Amniotic epithelial cell (primary cell): Measurements from ENCODE around the gene SKI.
A peak's percentile ranks its signal among the peaks of the same experiment; 100 is the strongest.

Experiments used
- DNase-seq: peaks from one replicate; pipeline ENCODE4 v3.0.0-alpha.2; 2010; ENCODE audit warnings: low read depth

The SKI gene

DNA sequence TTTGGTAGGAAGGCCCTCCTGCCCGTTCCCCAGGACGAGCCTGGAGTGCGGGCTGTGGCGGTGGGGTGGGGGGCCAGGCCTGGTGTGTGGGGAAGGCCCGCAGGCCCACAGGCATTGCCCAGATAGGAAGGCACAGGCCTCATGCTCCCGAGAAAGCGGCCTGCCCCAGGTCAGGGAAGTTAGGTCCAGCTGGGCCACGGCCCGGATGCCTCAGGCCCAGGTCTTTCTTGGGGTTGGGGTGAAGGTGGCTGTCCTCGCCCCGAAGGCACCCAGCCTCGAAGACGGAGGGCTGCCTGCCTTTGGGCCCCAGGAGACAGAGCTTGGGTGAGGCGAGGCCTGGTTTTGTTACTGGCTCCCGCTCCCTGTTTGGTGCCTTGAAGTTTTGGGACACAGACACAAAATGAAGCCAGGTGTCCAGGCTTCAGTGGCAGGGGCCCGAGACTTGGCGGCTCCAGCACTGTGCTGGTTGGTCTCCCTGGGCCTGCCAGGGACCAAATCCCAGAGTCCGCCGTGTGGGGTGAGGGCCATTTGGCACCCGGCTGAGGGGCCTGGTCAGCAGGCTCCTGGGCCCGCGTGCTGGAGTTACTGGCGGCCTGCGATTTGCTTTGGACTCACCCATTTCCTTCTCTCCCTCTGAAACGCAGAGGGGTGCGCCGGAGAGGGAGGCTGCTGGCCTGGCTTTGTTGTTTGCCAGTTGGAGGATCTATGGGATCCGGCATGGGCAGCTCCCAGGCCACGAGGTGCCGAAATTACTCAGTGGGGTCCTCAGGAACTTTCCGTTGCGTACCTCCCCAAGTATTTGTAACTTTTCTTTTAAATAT, 2.0 kb downstream of the SKI start:
- DNase-seq, result peak; percentile 44

- no peak for DNase-seq
These were observed 2.8 kb downstream of the SKI start for GRCh38 chr1:2230781-2231531.

DNA sequence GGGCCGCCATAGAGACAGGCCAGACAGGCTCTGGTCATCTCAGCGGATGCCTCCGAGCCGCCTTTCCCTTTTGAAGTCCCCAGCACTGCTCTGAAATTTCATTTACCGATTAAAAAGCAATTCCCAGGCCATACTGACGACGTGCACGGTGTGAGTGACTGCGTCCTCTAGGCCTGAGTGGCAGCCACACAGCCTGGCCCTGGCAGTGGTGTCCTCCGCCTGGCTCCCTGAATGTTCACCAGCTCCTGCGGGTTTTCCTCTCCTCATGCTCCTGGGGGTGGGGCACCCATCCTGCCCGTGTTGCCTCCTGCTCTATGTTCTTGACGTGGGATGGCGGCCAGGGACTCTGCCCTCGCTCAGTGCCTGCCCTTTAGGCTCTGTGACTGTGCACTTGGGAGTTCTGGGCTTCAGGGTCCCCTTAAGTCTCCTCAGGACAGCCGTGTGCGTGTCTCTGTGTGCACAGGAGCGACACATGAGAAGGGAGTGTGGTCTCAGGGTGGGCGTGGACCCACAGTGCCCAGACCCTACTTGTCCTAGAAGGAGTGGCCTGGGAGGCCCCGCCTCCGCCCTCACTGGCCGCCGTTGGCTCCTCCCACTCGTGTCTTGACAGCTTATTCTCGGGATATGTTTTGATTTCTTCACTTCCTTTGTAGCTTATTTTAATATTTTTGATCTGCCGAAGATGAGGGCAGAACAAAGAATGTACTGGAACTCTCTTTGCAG, 3.6 kb downstream of the SKI start:
- DNase-seq, result peak; percentile 84

GRCh38 chr1:2232255-2232915, 4.3 kb downstream of the SKI start:
- no peak for DNase-seq

DNA sequence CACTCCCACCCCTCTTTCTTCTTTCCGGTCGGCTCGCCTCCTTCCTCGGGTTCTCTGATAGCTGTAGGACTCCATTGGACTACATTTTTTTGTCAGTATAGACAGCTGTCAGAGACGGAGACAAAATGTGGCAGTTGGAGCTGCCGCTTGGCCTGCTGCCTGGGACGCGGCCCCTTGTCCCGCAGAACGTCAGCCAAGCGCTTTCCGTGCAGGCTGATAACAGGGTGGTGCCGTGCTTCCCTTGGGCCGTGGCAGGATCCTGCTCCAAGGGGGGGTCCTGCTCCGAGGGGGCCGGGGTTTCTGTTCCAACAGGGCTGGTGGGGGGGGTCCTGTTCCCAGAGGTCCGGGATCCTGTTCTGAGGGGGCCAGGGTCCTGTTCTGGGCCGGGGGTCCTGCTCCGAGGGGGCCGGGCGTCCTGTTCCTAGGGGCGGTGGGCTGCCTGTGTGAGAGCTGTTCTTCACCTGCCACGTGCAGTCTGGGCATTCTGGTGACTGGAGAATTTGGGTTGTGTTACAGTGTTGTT, 4.9 kb downstream of the SKI start:
- DNase-seq, result no peak

DNA sequence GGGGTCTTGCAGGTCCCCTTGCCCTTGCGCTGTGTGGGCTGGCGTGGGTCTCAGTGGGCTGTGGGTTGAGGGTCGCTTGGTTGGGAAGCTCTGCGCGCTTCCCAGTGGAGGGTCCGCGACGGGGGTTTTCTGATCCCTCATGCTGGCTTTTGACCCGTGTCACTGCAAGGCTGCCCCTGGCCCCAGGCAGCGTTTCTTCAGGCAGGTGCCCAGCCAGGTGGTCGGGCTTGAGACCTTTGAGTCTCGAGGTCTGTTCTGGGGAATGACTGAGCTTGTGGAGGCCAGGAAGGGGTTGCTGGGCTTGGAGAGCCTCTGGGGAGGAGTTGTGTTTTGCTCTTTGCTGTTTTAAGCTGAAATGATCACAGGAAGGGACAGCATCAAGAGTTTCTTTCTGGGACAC, 5.3 kb downstream of the SKI start:
- DNase-seq, result no peak

GRCh38 chr1:2233997-2234761, 6.1 kb downstream of the SKI start:
- DNase-seq, result peak; percentile 98

DNA sequence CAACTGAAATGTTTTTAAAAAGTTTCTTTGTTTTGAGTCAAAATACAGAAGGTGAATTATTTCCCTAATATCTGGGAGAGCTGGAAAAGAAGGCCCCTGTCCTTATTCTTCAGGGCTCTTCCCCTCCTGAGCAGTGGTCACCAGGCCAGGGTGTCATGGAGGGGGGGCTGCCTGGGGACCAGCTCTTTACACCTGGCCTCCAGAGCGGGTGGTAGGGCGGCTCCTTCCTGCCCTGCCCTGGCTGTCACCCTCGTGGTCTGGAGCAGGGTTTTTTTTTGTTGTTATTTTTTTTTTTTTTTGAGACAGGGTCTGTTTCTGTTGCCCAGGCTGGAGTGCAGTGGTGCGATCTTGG, 6.6 kb downstream of the SKI start:
- no peak for DNase-seq

- DNase-seq, result no peak
These were observed 7.3 kb downstream of the SKI start for GRCh38 chr1:2235300-2235998.

- DNase-seq, result peak; percentile 25
These were observed 8.9 kb downstream of the SKI start for GRCh38 chr1:2236695-2237677.

GRCh38 chr1:2237773-2238172, 9.7 kb downstream of the SKI start:
- peak; percentile 58 for DNase-seq

DNA sequence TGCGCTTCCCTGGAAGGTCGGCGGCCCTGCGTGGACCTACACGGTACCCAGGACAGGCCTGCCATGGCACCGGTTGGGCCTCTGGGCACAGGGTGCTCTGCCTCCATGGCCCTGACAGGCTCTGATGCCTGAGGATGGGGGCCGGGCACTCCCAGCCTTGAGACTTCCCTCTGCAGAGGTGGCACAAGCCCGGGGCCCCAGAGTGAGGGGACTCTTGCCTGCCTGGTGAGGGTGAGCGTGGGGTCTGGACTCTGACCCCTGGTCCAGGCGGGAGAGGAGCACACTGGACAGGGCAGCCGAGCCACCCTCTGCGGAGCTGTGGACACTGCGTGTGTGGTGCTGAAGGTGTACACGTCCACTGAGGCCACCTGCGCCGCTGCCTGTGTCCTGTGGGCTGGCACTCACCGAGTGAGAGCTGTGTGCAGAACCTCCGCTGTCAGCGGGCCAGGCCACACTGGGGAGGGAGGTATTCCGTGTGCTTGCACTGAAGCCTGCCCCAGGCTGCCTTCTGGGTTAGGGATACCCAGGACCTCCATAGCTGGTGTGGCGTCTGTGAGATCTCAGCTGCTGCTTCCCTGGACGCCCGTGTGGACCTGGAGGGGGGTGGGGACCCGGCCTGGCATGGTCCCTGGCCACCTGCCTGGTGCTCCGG, 10.4 kb downstream of the SKI start:
- DNase-seq, result no peak

DNA sequence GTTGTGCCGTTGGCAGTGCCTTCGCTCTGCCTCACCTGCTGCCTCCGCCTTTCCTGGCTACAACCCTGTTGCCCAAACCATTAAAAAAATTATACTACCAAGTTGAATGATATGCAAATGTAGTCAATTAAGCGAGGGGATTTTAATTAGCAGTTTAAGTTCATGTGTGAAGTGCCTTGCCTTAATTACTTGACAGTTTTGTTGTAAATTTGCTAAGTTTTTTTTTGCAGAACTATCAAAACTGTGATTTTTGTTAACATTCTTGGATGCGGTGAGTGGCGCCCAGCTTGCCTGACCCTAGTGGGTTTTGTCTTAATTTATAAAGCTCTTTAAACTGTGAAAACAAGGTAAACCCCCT, 10.9 kb downstream of the SKI start:
- no peak for DNase-seq

DNA sequence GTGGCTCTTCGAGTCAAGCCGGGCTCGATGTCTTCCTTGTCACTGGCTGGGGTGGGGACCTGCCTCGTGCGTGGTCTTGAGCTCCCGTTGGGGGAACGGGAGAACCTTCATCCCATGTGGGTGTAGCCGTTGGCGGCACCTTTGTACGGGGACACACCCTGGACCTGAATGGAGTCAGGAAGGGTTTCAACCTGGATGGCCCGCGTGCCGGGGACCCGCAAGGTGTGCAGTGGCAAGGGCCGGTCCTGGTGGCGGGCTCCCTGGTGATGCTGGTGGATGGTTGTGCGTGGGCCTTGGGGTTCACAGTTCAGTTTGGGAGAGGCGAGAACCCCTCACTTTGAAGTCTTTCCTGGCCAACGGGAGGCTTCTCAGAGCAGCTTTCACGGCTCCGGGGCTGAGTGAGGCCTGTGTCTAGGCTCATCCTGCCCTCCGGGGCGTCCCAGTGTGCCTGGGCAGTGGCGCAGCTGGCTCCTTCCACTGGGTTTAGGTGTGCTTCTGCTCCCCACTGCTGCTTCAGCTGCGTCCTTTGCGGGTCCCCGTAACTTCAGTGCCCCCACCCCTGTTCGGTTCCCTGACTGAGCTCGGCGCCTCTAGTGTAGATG, 11.4 kb downstream of the SKI start:
- DNase-seq, result no peak

- peak; percentile 88 for DNase-seq
These were observed 12.4 kb downstream of the SKI start for GRCh38 chr1:2240270-2241156.

- no peak for DNase-seq
These were observed 13.7 kb downstream of the SKI start for GRCh38 chr1:2241820-2242219.
